Iris pigment epithelial cell (primary cell): Measurements from ENCODE around the gene AIMP2.
A peak's percentile ranks its signal among the peaks of the same experiment; 100 is the strongest.
"Not testable (repeated sequence)": the region's sequence is repeated elsewhere in the genome, so short reads cannot be mapped to it uniquely, and the experiment has no call there.

Experiments
- DNase-seq: peaks from one replicate; pipeline ENCODE4 v3.0.0-alpha.2; 2011; ENCODE audit warnings: low read depth

AIMP2 gene

GRCh38 chr7:6026011-6026819 lies 17.1 kb downstream of the AIMP2 start:
- peak; percentile 55 for DNase-seq

- no peak for DNase-seq
These were observed 17.8 kb downstream of the AIMP2 start for GRCh38 chr7:6026820-6027311.

DNA sequence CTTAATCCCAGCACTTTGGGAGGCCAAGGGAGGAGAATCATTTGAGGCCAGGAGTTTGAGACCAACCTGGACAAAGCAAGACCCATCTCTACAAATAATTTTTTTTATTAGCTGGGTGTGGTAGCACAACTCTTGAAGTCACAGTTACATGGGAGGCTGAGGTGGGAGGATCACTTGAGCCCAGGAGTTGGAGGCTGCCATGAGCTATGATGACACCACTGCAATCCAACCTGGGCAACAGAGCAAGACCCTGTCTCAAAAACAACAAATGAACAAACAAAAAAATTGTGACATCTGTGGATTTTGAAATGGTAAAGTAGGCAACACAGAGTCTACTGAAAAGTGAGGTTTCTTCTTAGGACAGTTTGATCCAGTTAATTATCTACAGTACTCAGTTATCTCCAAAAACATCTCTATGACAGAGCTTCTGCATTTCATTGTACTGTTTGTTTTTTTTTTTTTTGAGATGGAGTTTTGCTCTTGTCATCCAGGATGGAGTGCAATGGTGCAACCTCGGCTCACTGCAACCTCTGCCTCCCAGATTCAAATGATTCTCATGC lies 18.8 kb downstream of the AIMP2 start:
- no peak for DNase-seq

GRCh38 chr7:6028563-6028962 lies 19.5 kb downstream of the AIMP2 start:
- DNase-seq: no peak

DNA sequence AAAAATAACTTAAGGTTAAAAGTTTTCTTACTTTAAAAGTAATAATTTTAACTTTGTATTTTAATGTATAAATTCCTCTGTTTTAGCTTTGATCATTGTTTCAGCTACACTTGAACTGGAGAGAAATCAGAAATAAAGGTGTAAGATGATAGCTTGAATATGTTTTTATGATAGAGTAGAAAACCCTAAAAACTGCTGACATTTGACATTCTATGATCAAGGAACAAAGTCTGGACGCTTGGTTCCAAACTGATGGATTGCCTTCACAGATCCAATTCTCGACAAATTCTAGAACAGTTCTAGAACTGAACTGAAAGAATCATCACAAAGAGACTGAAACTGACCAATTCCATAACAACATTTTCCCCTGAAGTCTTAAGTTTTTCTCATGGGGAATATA lies 21.9 kb downstream of the AIMP2 start, which contains the start of gene ANKRD61:
ANKRD61 (plus strand) TSS at position 389 of the 400 bp plus-strand sequence; CDS start at position 389, 0 bp downstream.
- no peak for DNase-seq

DNA sequence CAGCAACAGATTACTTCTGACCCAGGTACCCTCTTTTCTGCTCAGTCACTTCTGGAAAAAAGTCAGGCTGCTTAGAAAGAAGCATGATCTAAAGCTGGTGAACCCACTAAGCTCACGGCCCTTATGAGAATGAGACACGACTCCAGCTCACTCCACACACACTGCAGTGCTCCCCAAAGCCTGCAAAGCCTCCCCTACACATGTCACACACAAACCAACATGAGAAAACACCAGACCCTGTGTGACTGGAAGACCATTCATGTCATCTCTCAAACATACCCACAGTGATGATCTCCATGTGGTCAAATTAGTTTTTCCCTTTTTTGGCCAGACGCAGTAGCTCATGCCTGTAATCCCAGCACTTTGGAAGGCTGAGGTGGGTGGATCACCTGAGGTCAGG lies 22.5 kb downstream of the AIMP2 start:
- DNase-seq: no peak

DNA sequence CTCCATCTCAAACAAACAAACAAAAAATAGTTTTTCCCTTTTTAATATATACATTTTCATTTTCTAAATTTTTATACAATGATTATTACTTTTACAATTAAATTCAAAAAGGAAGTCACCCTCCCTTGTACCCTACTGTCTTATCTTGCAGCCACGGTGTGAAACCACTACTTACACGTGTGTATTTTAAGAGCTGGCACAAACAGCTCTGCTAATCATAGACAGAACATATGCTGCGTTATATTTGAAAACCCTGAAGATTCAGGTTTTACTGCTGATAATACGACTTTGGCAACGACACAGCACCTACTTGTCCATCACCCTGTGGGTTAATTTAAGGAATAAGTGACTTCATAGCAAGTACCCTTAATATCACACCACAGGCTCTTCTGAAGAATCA lies 23.1 kb downstream of the AIMP2 start:
- DNase-seq: no peak

DNA sequence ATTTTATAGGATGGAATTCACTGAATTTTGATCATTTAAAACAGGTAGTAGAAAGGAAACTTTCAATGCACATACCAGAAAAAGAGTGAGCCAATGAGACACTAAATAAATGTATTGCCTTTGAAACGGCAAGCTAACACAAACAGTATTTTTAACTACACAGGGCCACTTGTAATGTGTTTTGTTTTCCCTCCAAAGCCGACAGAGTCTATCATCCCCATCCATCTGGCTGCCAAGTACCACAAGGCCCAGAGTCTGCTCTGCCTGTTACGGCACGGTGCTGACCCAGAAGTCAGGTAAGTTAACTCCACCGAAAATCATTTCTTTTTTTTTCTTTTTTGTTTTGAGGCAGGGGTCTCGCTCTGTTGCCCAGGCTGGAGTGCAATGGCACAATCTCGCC lies 23.6 kb downstream of the AIMP2 start:
- no peak for DNase-seq

DNA sequence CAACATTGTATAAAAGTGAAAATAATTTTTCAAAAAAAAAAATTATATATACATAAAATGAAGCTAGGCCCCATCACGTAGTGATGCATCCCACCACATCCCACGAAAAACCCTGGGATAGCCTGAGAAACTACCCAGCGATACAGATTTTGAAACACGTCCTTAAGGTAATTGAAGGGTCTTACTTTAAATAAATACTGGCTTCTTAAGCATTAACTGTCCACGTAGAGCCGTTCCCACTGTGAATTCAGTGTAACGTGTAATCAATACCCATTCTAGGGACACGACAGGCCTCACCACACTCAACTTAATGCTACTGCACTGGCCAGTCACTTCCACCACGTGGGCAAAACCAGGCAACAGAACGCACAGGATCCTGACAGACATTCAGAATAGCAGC lies 26.1 kb downstream of the AIMP2 start:
- no peak for DNase-seq

GRCh38 chr7:6035686-6036085 lies 26.6 kb downstream of the AIMP2 start:
- DNase-seq: no peak

- DNase-seq: no peak
These were observed 40.7 kb downstream of the AIMP2 start for GRCh38 chr7:6049780-6050179.

DNA sequence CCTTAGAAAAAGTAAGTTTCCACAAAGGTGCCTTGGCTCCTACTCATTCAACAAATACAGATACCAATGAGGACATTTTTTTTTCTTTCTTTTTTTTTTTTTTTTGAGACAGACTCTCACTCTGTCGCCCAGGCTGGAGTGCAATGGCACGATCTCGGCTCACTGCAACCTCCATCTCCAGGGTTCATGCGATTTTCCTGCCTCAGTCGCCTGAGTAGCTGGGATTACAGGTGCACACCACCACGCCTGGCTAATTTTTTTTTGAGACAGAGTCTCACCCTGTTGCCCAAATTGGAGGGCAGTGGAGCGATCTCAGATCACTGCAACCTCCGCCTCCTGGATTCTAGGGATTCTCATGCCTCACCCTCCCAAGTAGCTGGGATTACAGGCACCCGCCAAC lies 42.1 kb downstream of the AIMP2 start:
- not testable (repeated sequence) for DNase-seq

DNA sequence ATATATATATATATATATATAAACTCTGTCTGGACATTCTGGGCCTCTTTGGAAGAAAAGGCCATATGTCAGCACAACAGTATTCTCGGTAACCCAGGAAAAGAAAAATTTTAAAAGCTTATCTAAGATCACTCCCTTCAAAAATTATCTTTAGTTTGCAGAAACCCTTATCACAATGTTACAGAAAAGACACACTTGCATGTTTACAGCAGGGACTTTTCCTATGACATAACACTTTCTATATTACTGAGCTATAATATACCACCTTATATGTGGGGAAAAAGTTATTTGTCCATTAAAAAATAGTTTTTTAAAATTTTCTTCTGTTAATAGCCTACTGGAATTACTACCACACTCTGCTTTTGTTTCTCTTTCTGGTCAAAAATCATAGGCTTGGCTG lies 47.5 kb downstream of the AIMP2 start:
- DNase-seq: no peak

GRCh38 chr7:6057316-6058129 lies 48.5 kb downstream of the AIMP2 start:
- DNase-seq: peak; percentile 10

DNA sequence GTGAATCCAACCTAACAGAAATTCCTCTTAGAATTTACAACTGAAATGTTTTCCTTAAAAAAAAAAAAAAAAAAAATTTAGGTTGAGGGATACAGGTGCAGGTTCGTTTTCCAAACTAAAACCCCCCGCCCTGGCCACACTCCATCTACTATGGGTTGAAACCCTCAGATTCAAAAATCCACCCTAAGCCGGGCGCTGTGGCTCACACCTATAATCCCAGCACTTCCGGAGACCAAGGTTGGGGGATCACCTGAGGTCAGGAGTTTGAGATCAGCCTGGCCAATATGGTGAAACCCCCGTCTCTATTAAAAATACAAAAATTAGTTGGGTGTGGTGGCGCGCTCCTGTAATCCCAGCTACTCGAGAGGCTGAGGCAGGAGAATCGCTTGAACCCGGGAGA lies 50.9 kb downstream of the AIMP2 start:
- not testable (repeated sequence) for DNase-seq

DNA sequence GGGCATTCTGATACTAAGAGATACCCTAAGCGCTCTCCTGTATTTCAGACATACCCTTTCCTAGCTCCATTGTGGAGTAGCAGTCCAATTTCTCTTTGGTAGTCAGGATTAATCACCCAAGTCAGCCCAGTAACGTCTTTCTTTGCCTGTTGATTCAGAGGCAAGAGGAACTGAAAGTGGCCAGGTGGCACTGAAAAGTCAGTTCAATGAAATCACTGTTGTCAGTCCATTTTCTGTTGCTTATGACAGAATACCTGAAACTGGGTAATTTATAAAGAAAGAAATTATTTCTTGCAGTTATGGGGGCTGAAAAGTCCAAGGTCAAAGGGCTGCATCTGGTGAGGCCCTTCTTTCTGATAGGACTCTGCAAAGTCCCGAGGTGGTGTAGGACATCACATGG lies 62.3 kb downstream of the AIMP2 start:
- DNase-seq: no peak
